OCI-LY3 (cell line): ENCODE measurements around the gene SAMD4B.

ENCODE experiments used
- H2AFZ ChIP-seq: fragments of 200-600, 300-600 bp; shearing (Covaris generic); 2 replicates; pipeline ENCODE4 v1.6.0; 2014; ENCODE audit warnings: antibody characterized with exemption, low read depth, low read length
- H3K27ac ChIP-seq: fragments of 200-600, 300-600 bp; sonication (generic); 2 replicates; pipeline ENCODE4 v1.5.1; 2014; ENCODE audit warnings: mild to moderate bottlenecking, low read length, moderate library complexity, mixed read lengths
- H3K27me3 ChIP-seq: fragments of 200-600, 300-600 bp; sonication (generic); 2 replicates; pipeline ENCODE4 v1.6.1; 2014; ENCODE audit warnings: low read depth, low read length, mixed read lengths
- H3K36me3 ChIP-seq: fragments of 200-600, 300-600 bp; sonication (generic); replicated peaks from 2 replicates; pipeline ENCODE3; 2014; ENCODE audit warnings: low read depth, low read length, mixed read lengths
- H3K4me1 ChIP-seq: fragments of 300-600, 200-600 bp; sonication (generic); 2 replicates; pipeline ENCODE4 v1.6.1; 2014; ENCODE audit warnings: low read length, mixed read lengths
- H3K4me2 ChIP-seq: fragments of 200-600, 300-600 bp; sonication (generic); 2 replicates; pipeline ENCODE4 v1.6.1; 2014; ENCODE audit warnings: low read length, mixed read lengths
- H3K4me3 ChIP-seq: fragments of 300-600, 200-600 bp; sonication (generic); 2 replicates; pipeline ENCODE4 v1.5.1; 2014; ENCODE audit warnings: antibody characterized with exemption, mild to moderate bottlenecking, low read length, moderate library complexity
- H3K79me2 ChIP-seq: fragments of 300-600, 200-600 bp; shearing (Covaris generic); 2 replicates; pipeline ENCODE4 v1.6.1; 2014; ENCODE audit warnings: mild to moderate bottlenecking, low read length, mixed read lengths
- H3K9ac ChIP-seq: fragments of 300-600, 200-600 bp; shearing (Covaris generic); 2 replicates; pipeline ENCODE4 v1.6.0; 2014; ENCODE audit warnings: mild to moderate bottlenecking, low read length, moderate library complexity
- H3K9me3 ChIP-seq: fragments of 200-600, 300-600 bp; shearing (Covaris generic); 2 replicates; pipeline ENCODE4 v1.6.1; 2014; ENCODE audit warnings: low read length, mixed read lengths; ENCODE audit not compliant: insufficient read depth
- H4K20me1 ChIP-seq: fragments of 200-600, 300-600 bp; sonication (generic); 2 replicates; pipeline ENCODE4 v1.6.1; 2016; ENCODE audit warnings: low read length, mixed read lengths; ENCODE audit not compliant: insufficient read depth
- EZH2phosphoT487 ChIP-seq: fragments of 200-600 bp; shearing (Covaris generic); IDR thresholded peaks from 2 replicates; pipeline ENCODE4 v1.6.1; 2018; ENCODE audit warnings: antibody characterized with exemption, mixed run types, low read depth
- TF ChIP-seq, protein P1 (sequence below): fragments of 200-600, 300-600 bp; sonication (generic); IDR thresholded peaks from 2 replicates; pipeline ENCODE4 v1.5.1; 2014; ENCODE audit warnings: antibody characterized with exemption, low read length, low read depth

The SAMD4B gene

DNA sequence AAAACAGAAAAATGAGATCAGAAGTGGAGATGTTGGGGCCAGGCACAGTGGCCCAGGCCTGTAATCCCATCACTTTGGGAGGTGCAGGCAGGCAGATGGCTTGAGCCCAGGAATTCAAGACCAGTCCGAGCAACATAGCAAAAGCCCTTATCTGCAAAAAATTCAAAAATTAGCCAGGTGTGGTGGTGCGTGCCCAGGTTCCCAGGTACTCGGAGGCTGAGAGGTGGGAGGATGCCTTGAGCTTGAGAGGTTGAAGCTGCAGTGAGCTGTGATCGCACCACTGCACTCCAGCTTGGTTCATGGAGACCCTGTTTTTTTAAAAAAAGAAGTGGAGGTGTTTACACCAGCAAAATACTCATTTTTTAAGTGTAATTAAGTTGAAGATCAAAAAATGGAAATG, 57.8 kb downstream of the SAMD4B start:
- Histone ChIP-seq H2AFZ (no peak overlapping the region), H3K4me1 (peaks cover 72% of the 10 kb centered on the region), H3K36me3 (peaks cover 22% of the 10 kb centered on the region), H4K20me1 (no peaks in the 10 kb centered on the region), H3K4me2 (no peak overlapping the region), H3K9ac (no peak overlapping the region), H3K27ac (peak overlapping the region; percentile 7; the same call in 1 of the 2 replicates), H3K4me3 (no peak overlapping the region), H3K9me3 (no peaks in the 10 kb centered on the region; the same call in 1 of the 2 replicates), H3K79me2 (no peaks in the 10 kb centered on the region), H3K27me3 (no peaks in the 10 kb centered on the region)
- TF ChIP-seq, protein P1, sequence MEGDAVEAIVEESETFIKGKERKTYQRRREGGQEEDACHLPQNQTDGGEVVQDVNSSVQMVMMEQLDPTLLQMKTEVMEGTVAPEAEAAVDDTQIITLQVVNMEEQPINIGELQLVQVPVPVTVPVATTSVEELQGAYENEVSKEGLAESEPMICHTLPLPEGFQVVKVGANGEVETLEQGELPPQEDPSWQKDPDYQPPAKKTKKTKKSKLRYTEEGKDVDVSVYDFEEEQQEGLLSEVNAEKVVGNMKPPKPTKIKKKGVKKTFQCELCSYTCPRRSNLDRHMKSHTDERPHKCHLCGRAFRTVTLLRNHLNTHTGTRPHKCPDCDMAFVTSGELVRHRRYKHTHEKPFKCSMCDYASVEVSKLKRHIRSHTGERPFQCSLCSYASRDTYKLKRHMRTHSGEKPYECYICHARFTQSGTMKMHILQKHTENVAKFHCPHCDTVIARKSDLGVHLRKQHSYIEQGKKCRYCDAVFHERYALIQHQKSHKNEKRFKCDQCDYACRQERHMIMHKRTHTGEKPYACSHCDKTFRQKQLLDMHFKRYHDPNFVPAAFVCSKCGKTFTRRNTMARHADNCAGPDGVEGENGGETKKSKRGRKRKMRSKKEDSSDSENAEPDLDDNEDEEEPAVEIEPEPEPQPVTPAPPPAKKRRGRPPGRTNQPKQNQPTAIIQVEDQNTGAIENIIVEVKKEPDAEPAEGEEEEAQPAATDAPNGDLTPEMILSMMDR = no peak
- TF ChIP-seq EZH2phosphoT487 = no peak

DNA sequence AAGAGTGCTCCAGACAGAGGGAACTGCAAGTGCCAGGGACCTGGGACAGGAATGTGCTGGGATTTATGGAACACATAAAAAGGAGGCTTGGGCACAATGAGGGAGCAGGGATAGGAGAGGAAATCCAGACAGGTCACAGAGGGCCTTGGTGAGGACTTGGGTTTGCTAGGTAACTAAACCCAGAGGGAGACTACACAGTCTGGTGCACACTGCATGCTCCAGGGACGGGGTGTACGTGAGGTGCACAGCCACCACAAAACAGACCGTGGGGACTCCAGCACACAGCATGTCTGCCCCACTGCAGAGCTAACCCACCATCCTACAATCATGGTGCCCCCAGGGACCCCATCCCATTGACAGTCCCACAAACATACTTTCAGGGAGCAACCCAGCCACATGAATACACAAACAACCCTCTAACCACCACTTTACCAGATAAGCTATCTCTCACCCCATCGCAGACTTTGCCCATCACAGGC, 58.9 kb downstream of the SAMD4B start:
- Histone ChIP-seq H3K27me3 (no peaks in the 10 kb centered on the region), H3K9me3 (no peaks in the 10 kb centered on the region; the same call in 1 of the 2 replicates), H3K27ac (peak overlapping the region; percentile 87), H3K4me2 (peak overlapping the region; percentile 96), H4K20me1 (no peaks in the 10 kb centered on the region), H3K36me3 (peaks cover 19% of the 10 kb centered on the region), H3K79me2 (no peaks in the 10 kb centered on the region), H3K9ac (peak overlapping the region; percentile 91; the same call in 1 of the 2 replicates), H2AFZ (no peak overlapping the region), H3K4me3 (peak overlapping the region; percentile 72; the same call in 1 of the 2 replicates), H3K4me1 (peaks cover 82% of the 10 kb centered on the region)
- no peak for TF ChIP-seq EZH2phosphoT487
- TF ChIP-seq, protein P1 = no peak

DNA sequence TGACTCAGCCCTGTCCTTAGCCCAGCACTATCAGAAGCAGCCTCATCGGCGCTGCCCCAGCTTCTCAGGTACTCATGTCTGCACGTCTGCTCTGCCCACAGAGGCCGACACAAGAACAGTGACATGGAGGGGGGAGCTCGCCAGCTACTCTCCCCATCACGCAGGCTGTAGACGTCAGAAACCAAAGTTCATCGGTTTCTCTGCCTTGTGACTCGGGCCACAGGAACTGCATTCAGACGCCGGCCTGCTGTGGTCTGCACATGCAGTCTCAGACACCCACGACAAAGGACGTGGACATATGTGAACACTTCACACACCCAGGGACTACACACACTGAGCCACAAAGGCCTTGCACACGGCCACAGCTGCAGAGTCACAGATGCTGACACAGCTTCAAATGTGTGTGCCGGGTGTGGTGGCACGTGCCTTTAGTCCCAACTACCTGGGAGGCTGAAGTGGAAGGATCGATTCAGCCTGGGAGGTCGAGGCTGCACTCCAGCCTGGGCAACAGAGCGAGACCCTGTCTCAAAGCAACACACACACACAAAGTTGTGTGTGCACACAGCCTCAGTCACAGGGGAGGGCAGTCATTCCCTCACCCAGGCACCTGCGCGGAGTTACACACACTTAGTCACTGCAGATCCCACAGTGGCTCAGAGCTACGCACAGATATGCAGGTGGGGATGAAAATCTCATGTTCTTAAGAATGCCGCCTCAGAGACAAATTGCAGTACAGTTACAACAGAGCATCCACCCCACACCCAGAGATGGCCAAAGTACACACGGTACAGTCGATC, 59.5 kb downstream of the SAMD4B start:
- no peaks in the 10 kb centered on the region for H4K20me1 ChIP-seq
- no peaks in the 10 kb centered on the region for H3K27me3 ChIP-seq
- no peaks in the 10 kb centered on the region; the same call in 1 of the 2 replicates for H3K9me3 ChIP-seq
- peak overlapping the region; percentile 72 for H3K4me3 ChIP-seq
- peaks cover 82% of the 10 kb centered on the region for H3K4me1 ChIP-seq
- H3K79me2 ChIP-seq = peaks cover 1% of the 10 kb centered on the region
- H3K9ac ChIP-seq = peak overlapping the region; percentile 91
- peak overlapping the region; percentile 96 for H3K4me2 ChIP-seq
- H3K27ac ChIP-seq = peak overlapping the region; percentile 87
- H3K36me3 ChIP-seq = peaks cover 19% of the 10 kb centered on the region
- TF ChIP-seq, protein P1 = no peak
- TF ChIP-seq EZH2phosphoT487 = no peak
- H2AFZ ChIP-seq = peak overlapping the region; percentile 30; the same call in 1 of the 2 replicates
